Activated CD4-positive, alpha-beta T cell treated with anti-CD3 and anti-CD28 coated beads, Interleukin-2, Interleukin-6, amounts not matched to agents 100 ng/mL and 50 ng/mL, durations not matched to agents 16 hours and 8 hours (primary cell): ENCODE data around the gene HNRNPUL2.
A peak's percentile ranks its signal among the peaks of the same experiment; 100 is the strongest.
"Not testable (repeated sequence)": the region's sequence is repeated elsewhere in the genome, so short reads cannot be mapped to it uniquely, and the experiment has no call there.

ENCODE experiments used
- DNase-seq: peaks from one replicate; pipeline ENCODE4 v3.0.0-alpha.2; 2020

HNRNPUL2 gene

DNA sequence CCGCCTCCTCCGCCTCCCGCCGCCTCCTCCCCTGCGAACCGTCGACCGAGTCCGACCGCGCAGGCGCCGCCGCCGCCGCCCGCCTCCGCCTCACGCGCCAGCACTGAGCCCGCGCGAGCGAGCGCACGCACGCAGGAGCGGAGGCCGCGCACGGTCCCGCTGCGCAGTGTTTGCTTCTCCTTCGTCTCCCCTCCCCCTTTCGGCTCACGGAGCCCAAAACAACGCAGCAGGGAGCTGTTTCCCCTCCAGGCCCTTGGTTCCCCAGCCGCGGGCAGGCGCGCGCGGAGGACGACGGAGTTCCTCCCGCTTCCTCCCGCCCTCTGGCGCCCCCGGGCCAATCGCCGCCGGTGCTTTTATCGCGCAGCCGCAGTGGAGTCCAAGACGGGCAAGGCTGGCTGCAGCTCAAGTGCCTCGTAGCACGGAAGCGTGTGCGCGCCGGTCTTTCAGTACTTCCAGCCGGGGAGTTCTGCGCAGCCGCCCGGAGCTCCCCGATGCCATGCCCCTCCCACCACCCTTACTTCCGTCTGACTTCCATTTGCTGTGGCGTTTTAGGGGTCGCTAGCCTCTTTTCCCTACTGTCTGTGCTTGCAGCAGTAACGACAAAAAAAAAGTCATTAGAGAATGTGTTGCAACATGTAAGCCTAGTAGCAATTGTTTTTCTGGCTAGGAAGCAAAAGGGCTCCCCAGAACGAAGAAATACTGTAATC lies at the start of gene HNRNPUL2:
Gene HNRNPUL2, minus strand, starts transcription at position 293 of the 707 bp plus-strand sequence. CDS start 301 bp downstream, outside the sequence.
- DNase-seq = peak; percentile 99

GRCh38 chr11:62775646-62776045 lies 48.4 kb upstream of the HNRNPUL2 start:
- DNase-seq = no peak

DNA sequence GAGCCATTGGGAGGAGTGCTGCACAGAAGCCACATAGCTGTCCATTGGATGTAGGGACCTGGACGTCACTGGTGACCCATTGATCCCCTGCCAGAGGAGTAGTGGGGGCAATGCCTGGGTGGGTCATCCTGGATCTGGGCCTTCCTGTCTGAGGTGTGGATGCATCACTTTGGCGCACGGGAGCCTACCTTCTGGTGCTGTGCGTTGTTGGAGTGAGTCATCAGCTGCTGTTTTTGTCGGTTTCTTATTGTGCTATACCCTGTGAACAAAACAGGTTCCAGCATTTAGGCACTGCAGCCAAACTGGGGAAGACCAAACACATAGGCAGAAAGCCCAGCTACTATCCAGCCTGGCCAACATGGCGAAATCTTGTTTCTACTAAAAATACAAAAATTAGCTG lies 47.1 kb upstream of the HNRNPUL2 start:
- DNase-seq = no peak

- DNase-seq = peak; percentile 97
Observed at GRCh38 chr11:62771144-62772021, 44.1 kb upstream of the HNRNPUL2 start, which contains the start of gene TAF6L. Gene TAF6L, plus strand, starts transcription at chr11:62771396. Its CDS starts 4,388 bp downstream, at chr11:62775784.

DNA sequence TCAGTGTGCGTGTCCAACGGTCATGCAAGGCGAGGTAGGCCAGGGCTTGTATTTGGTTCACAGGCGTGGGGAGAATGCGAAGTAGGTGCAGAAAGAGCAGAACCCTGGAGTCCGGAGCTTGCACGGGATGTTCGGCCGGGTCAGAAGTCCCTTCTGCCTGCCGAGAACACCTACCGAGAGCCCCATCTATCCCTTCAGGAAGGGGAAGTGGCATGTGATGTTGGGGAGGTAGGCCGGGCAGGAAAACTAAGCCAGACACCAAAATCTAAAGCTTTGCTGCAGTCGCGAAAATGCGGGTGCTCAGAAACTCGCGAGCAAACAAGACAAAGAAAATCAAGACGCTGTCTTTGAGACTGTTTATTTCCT lies 43.5 kb upstream of the HNRNPUL2 start:
- peak; percentile 37 for DNase-seq

DNA sequence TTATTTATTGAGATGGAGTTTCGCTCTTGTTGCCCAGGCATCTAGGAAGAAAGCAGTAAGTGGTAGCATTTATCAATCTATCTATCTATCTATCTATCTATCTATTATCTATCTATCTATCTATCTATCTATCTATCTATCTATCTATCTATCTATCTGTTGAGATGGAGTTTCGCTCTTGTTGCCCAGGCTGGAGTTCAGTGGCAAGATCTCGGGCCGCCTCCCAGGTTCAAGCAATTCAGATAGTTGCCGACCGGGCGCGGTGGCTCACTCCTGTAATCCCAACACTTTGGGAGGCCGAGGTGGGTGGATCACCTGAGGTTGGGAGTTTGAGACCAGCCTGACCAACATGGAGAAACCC lies 33.6 kb upstream of the HNRNPUL2 start:
- not testable (repeated sequence) for DNase-seq

DNA sequence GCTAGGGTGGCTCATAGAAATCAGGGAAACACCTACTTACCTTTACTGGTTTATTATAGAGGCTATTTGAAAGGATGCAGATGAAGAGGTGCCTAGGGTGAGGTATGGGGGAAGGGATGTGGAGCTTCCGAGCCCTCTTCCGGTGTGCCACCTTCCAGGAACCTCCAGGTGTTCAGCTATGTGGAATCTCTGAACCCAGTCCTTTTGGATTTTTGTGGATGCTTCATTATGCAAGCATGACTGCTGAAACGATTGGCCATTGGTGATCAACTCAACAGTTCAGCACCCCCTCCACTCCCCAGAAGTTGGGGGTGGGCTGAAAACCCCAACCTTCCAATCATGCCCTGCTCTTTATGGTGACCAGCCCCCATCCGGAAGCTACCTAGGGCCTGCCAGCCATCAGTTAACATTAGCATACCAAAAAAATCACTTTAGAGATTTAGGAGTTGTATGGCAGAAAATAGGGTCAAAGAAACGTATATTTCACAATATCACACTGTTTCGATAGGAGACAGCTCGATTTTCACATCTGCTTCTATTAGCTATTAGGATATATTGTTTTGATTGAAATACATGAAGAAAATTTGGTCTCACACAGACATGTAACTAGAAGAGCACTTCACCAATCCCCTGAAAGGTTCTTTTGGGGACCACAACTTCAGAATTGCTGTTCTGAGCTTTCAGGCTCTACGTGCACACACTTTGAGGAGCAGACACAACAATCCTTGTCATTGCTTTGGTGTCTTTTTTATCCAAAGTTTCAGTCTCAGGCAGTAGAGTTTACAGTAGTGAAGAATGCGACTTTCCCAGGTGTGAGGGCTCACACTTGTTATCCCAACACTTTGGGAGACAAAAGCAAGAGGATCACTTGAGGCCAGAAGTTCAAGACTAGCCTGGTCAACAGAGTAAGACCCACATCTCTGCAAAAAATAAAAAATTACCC lies 30.9 kb upstream of the HNRNPUL2 start:
- DNase-seq = no peak

- DNase-seq = no peak
Observed at GRCh38 chr11:62755086-62755615, 27.9 kb upstream of the HNRNPUL2 start.

DNA sequence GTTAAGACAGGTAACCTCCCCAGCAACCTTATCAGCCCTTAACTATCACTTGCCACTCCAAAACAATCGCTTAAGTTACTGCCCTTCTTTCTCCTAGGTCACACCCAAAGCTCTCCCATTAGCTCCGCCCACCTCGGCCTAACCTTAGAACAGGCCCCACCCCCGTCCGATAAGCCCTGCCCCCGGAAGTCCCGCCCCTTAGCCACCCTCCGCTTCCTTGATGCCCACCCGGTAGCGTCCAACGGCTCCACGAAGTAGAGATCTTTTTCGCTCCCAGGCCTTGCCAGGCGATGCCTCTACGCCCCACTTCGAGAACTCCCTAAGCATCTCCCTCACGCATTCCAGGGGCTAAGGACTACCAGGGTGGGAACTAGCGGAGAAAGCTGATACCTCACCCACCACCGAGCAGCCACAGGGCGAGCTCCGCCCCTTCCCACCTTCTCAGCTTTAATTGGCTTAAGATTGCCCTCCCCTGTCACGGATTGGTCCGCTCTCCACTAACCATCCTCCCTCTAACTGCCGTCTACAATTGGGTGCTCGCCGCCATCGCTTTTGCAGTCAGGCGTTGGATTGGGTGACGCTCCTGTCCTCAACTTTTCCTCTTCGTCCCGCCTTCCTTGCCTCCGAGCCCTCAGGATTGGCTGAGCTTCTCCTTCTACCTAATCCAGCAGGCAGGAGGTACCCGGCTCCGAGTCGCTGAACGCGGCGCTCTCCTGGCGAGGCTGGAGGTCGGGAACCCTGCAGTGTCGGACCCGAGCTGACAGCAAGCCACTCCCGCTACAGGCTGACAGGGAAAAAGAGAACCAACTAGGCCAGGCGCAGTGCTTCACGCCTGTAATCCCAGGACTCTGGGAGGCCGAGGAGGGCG lies 26.7 kb upstream of the HNRNPUL2 start, which contains the start of gene ZBTB3:
Gene ZBTB3, minus strand, starts transcription at position 425 of the 868 bp plus-strand sequence. CDS start 496 bp downstream, outside the sequence.
- DNase-seq = peak; percentile 99

GRCh38 chr11:62752994-62753735 lies 25.9 kb upstream of the HNRNPUL2 start:
- DNase-seq = no peak

GRCh38 chr11:62752177-62752785 lies 25.0 kb upstream of the HNRNPUL2 start:
- no peak for DNase-seq

GRCh38 chr11:62749931-62750330 lies 22.7 kb upstream of the HNRNPUL2 start:
- not testable (repeated sequence) for DNase-seq

DNA sequence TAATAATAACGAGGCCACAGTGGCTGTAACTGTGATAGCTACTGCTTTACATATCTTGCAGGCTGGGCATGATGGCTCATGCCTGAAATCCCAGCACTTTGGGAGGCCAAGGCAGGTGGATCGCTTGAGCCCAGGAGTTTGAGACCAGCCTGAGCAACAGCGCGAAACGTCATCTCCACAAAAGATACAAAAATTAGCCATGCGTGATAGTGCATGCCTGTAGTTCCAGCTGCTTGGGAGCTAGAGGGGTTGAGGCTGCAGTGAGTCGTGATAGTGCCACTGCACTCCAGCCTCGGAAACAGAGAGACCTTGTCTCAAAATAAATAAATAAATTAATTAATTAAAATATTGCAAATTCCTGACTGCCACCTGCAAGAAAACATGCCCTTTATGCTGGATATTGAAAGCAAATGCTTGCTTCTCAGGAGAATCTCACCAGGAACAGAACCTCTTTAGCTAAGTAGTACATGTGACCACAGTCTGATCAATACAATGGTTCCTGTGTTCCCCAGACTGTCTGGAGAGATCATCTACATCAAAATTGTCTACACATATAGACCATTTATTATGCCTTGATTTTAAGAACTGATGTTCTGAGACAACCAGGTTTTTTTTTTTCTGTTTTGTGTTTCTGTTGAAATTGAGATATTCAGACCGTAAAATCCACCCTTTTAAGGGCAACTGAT lies 20.4 kb upstream of the HNRNPUL2 start:
- no peak for DNase-seq

DNA sequence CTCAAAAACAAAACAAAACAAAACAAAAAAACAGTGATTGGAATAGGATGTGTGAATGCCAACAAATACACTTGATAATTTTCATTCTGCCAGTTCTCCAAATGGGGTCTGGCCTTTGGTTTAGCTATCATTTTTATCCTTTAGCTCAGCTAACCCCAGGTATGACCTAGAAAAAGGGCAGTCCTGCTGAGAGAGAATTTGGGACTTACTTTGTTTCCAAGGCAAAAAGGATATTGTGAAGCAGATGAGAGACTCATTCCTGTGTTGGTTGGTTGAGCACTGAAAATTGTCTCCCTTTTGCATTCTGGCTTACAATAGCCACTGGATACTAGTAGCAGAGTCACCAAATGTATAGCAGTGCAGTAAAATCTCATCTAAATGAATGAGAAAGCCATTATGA lies 9.9 kb upstream of the HNRNPUL2 start:
- no peak for DNase-seq

DNA sequence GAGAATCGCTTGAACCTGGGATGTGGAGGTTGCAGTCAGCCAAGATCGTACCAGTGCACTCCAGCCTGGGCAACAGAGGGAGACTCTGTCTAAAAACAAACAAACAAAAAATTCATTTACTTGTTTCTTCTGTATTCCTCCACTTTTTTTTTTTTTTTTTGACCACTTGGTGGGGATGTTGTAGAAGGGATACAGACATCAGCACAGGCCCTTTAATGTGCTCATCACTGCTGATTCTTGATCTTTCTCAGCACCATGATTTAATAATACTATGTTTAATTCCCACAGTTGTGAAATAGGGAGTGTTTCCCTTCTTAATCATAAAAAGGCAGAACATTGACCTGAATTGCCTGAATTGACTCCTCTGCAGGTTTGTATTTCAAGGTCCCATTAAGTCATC lies 5.6 kb upstream of the HNRNPUL2 start:
- no peak for DNase-seq

GRCh38 chr11:62730076-62730475 lies 2.8 kb upstream of the HNRNPUL2 start:
- not testable (repeated sequence) for DNase-seq

DNA sequence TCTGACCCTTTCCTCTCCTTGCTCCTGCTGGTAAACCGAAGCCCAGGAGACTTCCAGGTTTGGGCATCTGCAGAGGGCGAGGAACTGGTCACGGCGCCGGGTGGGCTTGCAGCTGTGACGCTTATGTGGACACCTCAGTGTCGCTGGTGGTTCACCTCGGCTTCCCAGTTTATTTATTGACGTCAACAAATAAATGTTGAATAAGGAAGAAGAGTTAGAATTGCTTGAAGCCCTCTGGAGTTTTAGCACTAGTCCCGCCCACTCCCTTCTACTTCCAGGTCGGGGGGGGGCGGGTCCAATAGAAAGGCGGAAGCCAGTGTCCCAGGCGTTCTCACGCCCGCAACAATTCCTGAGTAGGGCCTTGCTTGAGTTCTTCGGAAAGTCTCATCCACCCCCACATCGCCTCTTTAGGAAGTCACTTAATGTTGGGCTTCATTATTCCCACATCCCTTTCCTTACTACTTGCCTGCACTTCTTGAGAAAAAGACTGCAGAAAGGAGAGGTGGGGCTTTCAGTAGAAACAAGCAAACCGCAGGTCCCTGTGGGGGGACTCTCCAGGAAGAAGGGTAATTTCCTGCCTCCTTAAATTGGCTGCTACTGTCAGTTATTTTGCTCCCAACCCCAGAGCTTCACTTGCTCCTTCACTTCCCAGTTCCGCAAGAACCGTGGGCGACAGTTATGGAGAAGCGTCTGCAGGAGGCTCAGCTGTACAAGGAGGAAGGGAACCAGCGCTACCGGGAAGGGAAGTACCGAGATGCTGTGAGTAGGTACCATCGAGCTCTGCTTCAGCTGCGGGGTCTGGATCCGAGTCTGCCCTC lies 1.1 kb upstream of the HNRNPUL2 start, which contains the start of gene TTC9C:
Gene TTC9C, plus strand, starts transcription at position 316 of the 818 bp plus-strand sequence. Its CDS starts 363 bp downstream, at position 679.
- peak; percentile 88 for DNase-seq

- peak; percentile 95 for DNase-seq
Observed at GRCh38 chr11:62727872-62728170, 564 bp upstream of the HNRNPUL2 start.

DNA sequence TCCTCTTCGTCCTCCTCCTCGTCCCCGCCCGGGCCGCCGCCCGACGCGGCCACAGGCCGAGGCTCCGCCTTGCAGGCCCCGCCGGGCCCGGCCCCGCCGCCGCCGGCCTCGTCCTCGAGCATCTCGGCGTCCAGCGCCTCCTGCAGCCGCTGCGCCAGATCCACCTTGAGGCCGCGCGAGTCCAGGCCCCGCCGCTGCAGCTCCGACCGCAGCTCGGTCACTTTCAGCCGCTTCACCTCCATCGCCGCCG lies 417 bp downstream of the HNRNPUL2 start:
- no peak for DNase-seq
